ENCODE results near the gene ACOX2.

Gene ACOX2

GRCh38 chr3:58536501-58537411 lies at the start of gene ACOX2:
ACOX2 (minus strand) TSS chr3:58537190; CDS start chr3:58535106, 2,084 bp downstream.
- Histone ChIP-seq H3K4me3 (ENCODE audit: low read length) (peak within 1 kb of the TSS; percentile 86), H3K9ac (ENCODE audit: low read length) (peak within 1 kb of the TSS; percentile 98), H3K36me3 (ENCODE audit: control insufficient read depth, insufficient read depth, low read length, severe bottlenecking) (peaks cover 25% of the 10 kb centered on the region), H3K27me3 (replicated peaks; ENCODE audit: control insufficient read depth, insufficient read depth, low read length) (no peaks in the 10 kb centered on the region), H3K9me3 (ENCODE audit: control insufficient read depth, low read length) (no peaks in the 10 kb centered on the region), H3K4me1 (ENCODE audit: control insufficient read depth, insufficient read depth, low read length) (peaks cover 43% of the 10 kb centered on the region)
- no peak for DNase-seq (ENCODE audit: low read depth)

- Histone ChIP-seq H3K9me3 (ENCODE audit: control insufficient read depth, low read length) (no peaks in the 10 kb centered on the region), H3K4me3 (ENCODE audit: low read length) (peak overlapping the region; percentile 87), H3K27me3 (replicated peaks; ENCODE audit: control insufficient read depth, insufficient read depth, low read length) (no peaks in the 10 kb centered on the region), H3K36me3 (ENCODE audit: control insufficient read depth, insufficient read depth, low read length, severe bottlenecking) (no peaks in the 10 kb centered on the region), H3K4me1 (ENCODE audit: control insufficient read depth, insufficient read depth, low read length) (peaks cover 15% of the 10 kb centered on the region), H3K9ac (ENCODE audit: low read length) (peak overlapping the region; percentile 88)
- DNase-seq (ENCODE audit: low read depth) = no peak
Measured at GRCh38 chr3:58585994-58586393, 49.0 kb upstream of the ACOX2 start.

- no peaks in the 10 kb centered on the region for H3K36me3 ChIP-seq (ENCODE audit: control insufficient read depth, insufficient read depth, low read length, severe bottlenecking)
- peaks cover 15% of the 10 kb centered on the region for H3K4me1 ChIP-seq (ENCODE audit: control insufficient read depth, insufficient read depth, low read length)
- DNase-seq (ENCODE audit: low read depth) = peak; percentile 91
Measured at GRCh38 chr3:58585005-58585786, 48.2 kb upstream of the ACOX2 start.

GRCh38 chr3:58584690-58585004 lies 47.7 kb upstream of the ACOX2 start:
- Histone ChIP-seq H3K4me3 (ENCODE audit: low read length) (peak overlapping the region; percentile 87), H3K9me3 (ENCODE audit: control insufficient read depth, low read length) (no peaks in the 10 kb centered on the region), H3K27me3 (replicated peaks; ENCODE audit: control insufficient read depth, insufficient read depth, low read length) (no peaks in the 10 kb centered on the region), H3K4me1 (ENCODE audit: control insufficient read depth, insufficient read depth, low read length) (peaks cover 15% of the 10 kb centered on the region), H3K9ac (ENCODE audit: low read length) (peak overlapping the region; percentile 88), H3K36me3 (ENCODE audit: control insufficient read depth, insufficient read depth, low read length, severe bottlenecking) (no peaks in the 10 kb centered on the region)
- no peak for DNase-seq (ENCODE audit: low read depth)

More at GRCh38 chr3:58585005-58585786, 48.2 kb upstream of the ACOX2 start:
- H3K27me3 ChIP-seq (replicated peaks; ENCODE audit: control insufficient read depth, insufficient read depth, low read length) = no peaks in the 10 kb centered on the region
- peak overlapping the region; percentile 87 for H3K4me3 ChIP-seq (ENCODE audit: low read length)
- H3K9me3 ChIP-seq (ENCODE audit: control insufficient read depth, low read length) = no peaks in the 10 kb centered on the region
- H3K9ac ChIP-seq (ENCODE audit: low read length) = peak overlapping the region; percentile 88

GRCh38 chr3:58581328-58582091 lies 44.5 kb upstream of the ACOX2 start:
- H3K4me1 ChIP-seq (ENCODE audit: control insufficient read depth, insufficient read depth, low read length) = peaks cover 21% of the 10 kb centered on the region
- no peak overlapping the region for H3K9ac ChIP-seq (ENCODE audit: low read length)
- no peak overlapping the region for H3K4me3 ChIP-seq (ENCODE audit: low read length)
- H3K36me3 ChIP-seq (ENCODE audit: control insufficient read depth, insufficient read depth, low read length, severe bottlenecking) = no peaks in the 10 kb centered on the region
- H3K27me3 ChIP-seq (replicated peaks; ENCODE audit: control insufficient read depth, insufficient read depth, low read length) = no peaks in the 10 kb centered on the region
- peak; percentile 38 for DNase-seq (ENCODE audit: low read depth)
- no peaks in the 10 kb centered on the region for H3K9me3 ChIP-seq (ENCODE audit: control insufficient read depth, low read length)

- Histone ChIP-seq H3K4me1 (ENCODE audit: control insufficient read depth, insufficient read depth, low read length) (peaks cover 23% of the 10 kb centered on the region), H3K27me3 (replicated peaks; ENCODE audit: control insufficient read depth, insufficient read depth, low read length) (no peaks in the 10 kb centered on the region), H3K9me3 (ENCODE audit: control insufficient read depth, low read length) (no peaks in the 10 kb centered on the region), H3K36me3 (ENCODE audit: control insufficient read depth, insufficient read depth, low read length, severe bottlenecking) (no peaks in the 10 kb centered on the region), H3K9ac (ENCODE audit: low read length) (no peak overlapping the region), H3K4me3 (ENCODE audit: low read length) (no peak overlapping the region)
- DNase-seq (ENCODE audit: low read depth) = peak; percentile 52
Measured at GRCh38 chr3:58580826-58581327, 43.9 kb upstream of the ACOX2 start.

GRCh38 chr3:58578873-58579272 lies 41.9 kb upstream of the ACOX2 start:
- Histone ChIP-seq H3K27me3 (replicated peaks; ENCODE audit: control insufficient read depth, insufficient read depth, low read length) (no peaks in the 10 kb centered on the region), H3K4me1 (ENCODE audit: control insufficient read depth, insufficient read depth, low read length) (peaks cover 10% of the 10 kb centered on the region), H3K9me3 (ENCODE audit: control insufficient read depth, low read length) (no peaks in the 10 kb centered on the region), H3K36me3 (ENCODE audit: control insufficient read depth, insufficient read depth, low read length, severe bottlenecking) (no peaks in the 10 kb centered on the region), H3K4me3 (ENCODE audit: low read length) (no peak overlapping the region), H3K9ac (ENCODE audit: low read length) (no peak overlapping the region)
- DNase-seq (ENCODE audit: low read depth) = no peak

- Histone ChIP-seq H3K4me1 (ENCODE audit: control insufficient read depth, insufficient read depth, low read length) (peaks cover 10% of the 10 kb centered on the region), H3K27me3 (replicated peaks; ENCODE audit: control insufficient read depth, insufficient read depth, low read length) (no peaks in the 10 kb centered on the region)
Measured at GRCh38 chr3:58577269-58577821, 40.4 kb upstream of the ACOX2 start, which contains the start of gene FAM107A. FAM107A (minus strand) TSS chr3:58577391; CDS start chr3:58569860, 7,531 bp downstream.

GRCh38 chr3:58576716-58577115 lies 39.7 kb upstream of the ACOX2 start:
- H3K9ac ChIP-seq (ENCODE audit: low read length) = peak overlapping the region; percentile 48
- H3K4me3 ChIP-seq (ENCODE audit: low read length) = peak overlapping the region; percentile 67
- DNase-seq (ENCODE audit: low read depth) = no peak
- H3K9me3 ChIP-seq (ENCODE audit: control insufficient read depth, low read length) = peaks cover 6% of the 10 kb centered on the region
- peaks cover 10% of the 10 kb centered on the region for H3K4me1 ChIP-seq (ENCODE audit: control insufficient read depth, insufficient read depth, low read length)
- no peaks in the 10 kb centered on the region for H3K27me3 ChIP-seq (replicated peaks; ENCODE audit: control insufficient read depth, insufficient read depth, low read length)
- no peaks in the 10 kb centered on the region for H3K36me3 ChIP-seq (ENCODE audit: control insufficient read depth, insufficient read depth, low read length, severe bottlenecking)

More at GRCh38 chr3:58577269-58577821, 40.4 kb upstream of the ACOX2 start, which contains the start of gene FAM107A:
- Histone ChIP-seq H3K9me3 (ENCODE audit: control insufficient read depth, low read length) (no peaks in the 10 kb centered on the region), H3K36me3 (ENCODE audit: control insufficient read depth, insufficient read depth, low read length, severe bottlenecking) (no peaks in the 10 kb centered on the region), H3K4me3 (ENCODE audit: low read length) (peak within 1 kb of the TSS; percentile 67), H3K9ac (ENCODE audit: low read length) (peak within 1 kb of the TSS; percentile 48)
- peak; percentile 82 for DNase-seq (ENCODE audit: low read depth)

- Histone ChIP-seq H3K9me3 (ENCODE audit: control insufficient read depth, low read length) (peaks cover 9% of the 10 kb centered on the region), H3K9ac (ENCODE audit: low read length) (no peak overlapping the region), H3K4me3 (ENCODE audit: low read length) (peak overlapping the region; percentile 67), H3K27me3 (replicated peaks; ENCODE audit: control insufficient read depth, insufficient read depth, low read length) (no peaks in the 10 kb centered on the region), H3K36me3 (ENCODE audit: control insufficient read depth, insufficient read depth, low read length, severe bottlenecking) (no peaks in the 10 kb centered on the region), H3K4me1 (ENCODE audit: control insufficient read depth, insufficient read depth, low read length) (peaks cover 10% of the 10 kb centered on the region)
- DNase-seq (ENCODE audit: low read depth) = no peak
Measured at GRCh38 chr3:58575971-58576652, 39.1 kb upstream of the ACOX2 start.
